HuH-7 (cell line): Measurements from ENCODE around the gene SPAG9.
"Not testable (repeated sequence)": the region's sequence is repeated elsewhere in the genome, so short reads cannot be mapped to it uniquely, and the experiment has no call there.

Source experiments
- DNase-seq: peaks from one replicate; pipeline ENCODE4 v3.0.0; 2011; ENCODE audit warnings: low spot score

SPAG9 gene

DNA sequence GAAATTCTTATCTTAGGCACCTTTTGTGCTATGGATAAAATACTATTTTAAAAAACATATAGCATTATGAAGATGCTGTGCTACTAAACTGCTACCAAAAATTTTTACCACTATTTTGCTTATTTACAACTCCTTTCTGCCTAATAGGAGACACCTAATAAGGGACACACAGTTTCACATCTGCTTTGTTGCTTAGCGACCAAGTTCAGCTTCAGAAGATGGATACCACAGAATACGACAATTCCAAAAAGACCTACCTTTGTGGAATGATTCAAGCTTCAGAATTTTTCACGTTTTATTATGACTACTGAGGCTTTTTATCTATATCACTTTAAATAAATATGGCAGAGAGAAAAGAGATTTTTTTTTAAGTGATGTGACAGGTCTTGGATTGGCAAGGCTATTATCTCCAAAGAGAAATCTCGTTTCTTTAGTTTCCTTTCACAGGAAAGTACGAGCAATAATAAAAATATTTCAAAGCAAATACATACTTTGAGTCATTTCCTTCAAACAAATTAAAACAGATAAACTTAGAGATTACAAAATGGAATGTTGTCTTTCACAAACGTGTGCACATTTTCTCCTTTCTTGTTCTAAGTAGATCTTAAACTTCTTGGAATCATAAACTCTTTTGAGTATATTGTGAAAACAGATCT is 35.4 kb downstream of the SPAG9 start:
- DNase-seq = no peak

DNA sequence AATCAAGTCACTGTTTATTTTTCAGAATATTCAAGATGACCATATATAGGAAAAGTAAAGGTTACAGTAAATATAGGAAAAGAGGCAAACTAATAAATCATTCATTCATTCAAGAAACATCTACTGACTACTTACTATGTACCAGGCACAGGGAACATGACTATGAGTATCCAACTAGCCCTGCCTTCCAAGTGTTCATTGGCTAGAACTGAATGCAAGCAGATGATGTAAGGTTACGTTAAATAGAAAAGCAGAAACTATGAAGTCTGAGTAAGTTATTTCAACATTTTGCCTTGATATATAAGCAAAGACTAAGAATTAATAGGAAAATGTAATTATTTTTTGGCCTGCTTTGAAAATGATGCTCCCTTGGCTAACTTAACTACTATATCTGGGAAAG is 36.7 kb downstream of the SPAG9 start:
- DNase-seq = no peak

DNA sequence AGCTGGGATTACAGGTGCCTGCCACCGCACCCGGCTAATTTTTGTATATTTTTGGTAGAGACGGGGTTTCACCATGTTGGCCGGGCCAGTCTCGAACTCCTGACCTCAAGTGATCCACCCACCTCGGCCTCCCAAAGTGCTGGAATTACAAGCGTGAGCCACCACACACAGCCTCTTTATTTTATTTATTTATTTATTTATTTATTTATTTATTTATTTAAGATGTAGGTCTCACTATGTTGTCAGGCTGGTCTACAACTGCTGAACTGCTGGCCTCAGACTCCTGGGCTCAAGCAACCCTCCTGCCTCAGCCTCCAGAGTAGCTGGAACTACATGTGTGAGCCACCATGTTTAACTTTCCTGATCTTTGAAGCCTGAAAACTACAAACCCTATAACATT is 37.3 kb downstream of the SPAG9 start:
- not testable (repeated sequence) for DNase-seq

DNA sequence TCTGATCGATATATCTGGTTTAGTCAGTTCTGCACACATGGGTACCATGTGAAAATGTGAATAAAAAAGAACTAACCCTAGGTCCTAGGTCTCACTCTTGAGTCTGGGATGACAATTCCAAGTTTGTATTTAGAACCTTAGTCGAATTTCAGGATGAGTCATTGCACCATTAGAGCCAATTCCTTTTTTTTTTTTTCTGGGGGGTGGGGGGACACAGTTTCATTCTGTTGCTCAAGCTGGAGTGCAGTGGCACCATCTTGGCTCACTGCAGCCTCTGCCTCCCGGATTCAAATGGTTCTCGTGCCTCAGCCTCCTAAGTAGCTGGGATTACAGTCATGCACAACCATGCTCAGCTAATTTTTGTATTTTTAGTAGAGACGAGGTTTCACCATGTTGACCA is 41.6 kb downstream of the SPAG9 start:
- DNase-seq = no peak

DNA sequence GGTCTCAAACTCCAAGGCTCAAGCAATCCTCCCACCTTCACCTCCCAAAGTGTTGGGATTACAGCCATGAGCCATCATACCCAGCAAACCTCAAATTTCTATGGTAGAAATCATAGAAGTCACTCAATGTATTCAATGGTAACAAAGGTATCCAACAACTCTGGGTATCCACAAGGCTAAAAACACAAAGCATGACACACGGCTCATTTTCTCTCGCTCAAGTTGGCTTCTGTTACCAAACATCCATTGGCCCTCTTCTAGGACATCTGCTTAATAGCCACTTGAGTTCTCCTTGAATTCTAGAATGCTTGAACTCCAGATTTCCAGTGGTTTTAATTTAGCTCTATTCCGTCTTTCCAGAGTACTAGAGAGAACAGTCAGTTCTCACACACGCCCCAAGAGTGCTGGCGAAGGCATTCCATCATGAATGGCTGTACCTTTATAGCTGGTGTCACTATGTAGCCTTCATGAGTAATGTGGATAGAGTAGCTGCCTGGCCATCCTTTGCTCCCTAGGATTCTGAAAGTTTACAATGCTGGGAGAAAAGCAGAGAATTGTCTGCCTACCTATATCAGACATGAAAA is 42.6 kb downstream of the SPAG9 start:
- no peak for DNase-seq

DNA sequence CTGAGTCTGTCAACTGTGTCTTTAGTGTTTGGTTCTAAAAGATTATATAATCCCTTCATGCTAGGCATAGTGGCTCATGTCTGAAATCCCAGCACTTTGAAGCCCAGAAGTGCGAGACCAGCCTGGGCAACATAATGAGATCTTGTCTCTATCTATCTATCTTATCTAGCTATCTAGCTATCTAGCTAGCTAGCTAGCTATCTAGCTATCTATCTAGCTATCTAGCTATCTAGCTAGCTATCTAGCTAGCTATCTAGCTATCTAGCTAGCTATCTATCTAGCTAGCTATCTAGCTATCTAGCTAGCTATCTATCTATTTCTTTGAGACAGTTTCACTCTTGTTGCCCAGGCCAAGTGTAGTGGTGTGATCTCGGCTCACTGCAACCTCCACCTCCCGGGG is 43.8 kb downstream of the SPAG9 start:
- no peak for DNase-seq

DNA sequence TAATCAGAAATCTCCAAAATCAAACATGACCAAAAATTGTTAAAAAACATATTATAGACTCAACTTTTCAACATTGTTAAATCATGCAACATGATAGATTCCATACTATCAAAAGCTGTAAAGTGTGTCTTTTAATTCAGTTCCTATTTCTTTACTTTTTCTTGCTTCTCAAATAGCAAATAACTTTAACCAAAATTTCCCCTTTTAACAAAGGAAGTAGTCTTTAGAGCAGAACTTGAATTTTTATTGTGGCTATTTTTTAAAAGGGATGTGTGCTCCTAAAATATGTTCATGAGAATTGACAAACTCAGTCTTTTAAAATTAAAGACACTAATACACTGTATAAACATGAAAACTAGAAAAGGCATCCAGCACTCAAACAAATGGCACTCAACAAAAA is 49.1 kb downstream of the SPAG9 start:
- no peak for DNase-seq

DNA sequence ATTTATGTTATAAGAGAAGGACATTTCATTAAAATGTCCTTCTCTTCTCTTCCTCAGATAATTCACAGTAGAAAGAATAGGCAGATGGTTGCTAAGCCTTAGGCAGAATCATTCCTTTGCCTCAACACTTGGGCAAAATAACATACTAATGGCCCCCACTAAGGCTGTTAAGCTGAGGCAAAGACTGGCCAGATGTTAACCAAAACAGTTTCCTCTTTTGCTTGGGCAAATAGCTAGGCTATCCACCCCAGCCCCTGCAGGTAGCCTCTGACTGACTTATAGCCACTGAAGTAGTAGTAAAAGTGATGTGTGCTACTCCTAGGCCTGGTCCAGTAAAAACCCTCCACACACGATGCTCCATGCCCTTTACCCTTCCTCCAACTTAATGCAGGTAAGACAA is 55.2 kb downstream of the SPAG9 start:
- DNase-seq = no peak

DNA sequence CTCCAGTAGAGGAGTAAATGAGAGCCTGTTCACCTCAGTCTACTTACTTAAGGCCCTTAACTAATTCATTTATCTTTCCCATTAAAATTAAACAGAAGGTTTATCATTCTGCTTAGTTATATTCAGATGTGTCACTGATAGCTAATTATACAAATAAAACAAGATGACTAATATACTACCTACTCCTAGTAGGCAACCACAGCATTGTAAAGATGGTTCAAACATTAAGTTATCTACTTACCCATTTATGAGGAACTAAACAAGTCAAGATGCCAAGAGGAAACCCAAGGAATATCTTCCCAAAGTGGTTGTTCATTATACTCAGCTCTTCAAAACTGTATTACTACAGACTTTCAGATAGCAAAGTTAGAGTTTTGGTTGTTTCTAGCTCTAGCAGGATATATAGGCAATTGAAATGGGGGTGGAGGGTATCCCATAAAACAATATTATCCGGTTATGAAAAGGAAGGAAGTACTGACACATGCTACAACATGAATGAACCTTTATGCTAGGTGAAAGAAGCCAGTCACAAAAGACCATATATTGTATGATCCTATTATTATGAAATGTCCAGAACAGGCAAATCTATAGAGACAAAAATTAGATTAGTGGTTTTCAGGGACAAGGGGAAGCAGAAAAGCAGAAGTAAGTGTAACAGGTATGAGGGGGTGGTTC is 56.5 kb downstream of the SPAG9 start:
- DNase-seq = no peak

DNA sequence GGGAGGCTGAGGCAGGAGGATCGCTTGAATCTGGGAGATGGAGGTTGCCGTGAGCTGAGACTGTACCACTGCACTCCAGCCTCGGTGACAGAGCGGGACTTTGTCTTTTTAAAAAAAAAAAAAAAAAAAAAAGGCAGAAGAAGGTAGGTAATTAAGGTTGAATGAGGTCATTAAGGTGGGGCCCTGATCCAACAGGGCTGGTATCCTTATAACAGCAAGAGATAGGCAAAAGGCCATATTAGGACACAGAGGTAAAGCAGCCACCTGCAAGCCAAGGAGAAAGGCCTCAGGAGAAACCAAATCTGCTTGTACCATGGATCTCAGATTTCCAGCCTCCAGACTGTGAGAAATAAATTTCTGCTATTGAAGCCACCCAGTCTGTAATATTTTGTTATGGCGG is 60.3 kb downstream of the SPAG9 start:
- no peak for DNase-seq

DNA sequence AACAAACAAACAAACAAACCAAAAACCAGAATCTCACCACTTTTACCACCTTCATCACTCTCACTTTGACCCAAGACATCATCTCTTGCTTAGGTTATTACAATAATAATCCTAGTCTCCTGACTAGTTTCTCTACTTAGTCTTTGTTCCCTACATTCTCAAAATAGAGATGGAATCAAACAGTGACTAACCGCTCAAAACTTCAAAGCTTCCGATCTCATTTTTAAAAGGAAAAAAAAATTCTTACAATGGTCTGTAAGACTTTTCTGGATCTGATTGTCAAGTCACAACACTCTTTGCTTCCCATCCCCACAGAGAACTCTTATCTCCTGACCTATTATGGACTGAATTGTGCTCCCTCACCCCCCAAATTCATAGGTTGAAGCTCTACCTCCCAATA is 60.9 kb downstream of the SPAG9 start:
- no peak for DNase-seq

DNA sequence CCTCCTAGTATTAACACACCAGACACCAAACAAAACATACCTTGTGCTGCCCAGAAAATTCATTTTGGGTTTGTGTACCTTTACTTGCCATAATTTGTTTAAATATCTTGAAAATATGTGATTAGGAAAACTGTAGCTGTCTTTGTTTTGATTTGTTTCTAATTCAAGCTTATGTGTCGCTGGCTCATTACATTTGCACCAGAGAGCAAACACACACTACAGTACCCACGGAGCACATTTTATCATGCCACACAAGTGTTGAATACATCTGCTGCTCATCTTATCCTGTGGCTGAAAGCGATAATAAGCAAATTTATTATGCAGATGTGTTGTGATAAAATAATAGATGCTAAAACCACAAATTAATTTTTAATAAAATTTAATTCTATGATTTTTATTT is 63.1 kb downstream of the SPAG9 start:
- DNase-seq = no peak

DNA sequence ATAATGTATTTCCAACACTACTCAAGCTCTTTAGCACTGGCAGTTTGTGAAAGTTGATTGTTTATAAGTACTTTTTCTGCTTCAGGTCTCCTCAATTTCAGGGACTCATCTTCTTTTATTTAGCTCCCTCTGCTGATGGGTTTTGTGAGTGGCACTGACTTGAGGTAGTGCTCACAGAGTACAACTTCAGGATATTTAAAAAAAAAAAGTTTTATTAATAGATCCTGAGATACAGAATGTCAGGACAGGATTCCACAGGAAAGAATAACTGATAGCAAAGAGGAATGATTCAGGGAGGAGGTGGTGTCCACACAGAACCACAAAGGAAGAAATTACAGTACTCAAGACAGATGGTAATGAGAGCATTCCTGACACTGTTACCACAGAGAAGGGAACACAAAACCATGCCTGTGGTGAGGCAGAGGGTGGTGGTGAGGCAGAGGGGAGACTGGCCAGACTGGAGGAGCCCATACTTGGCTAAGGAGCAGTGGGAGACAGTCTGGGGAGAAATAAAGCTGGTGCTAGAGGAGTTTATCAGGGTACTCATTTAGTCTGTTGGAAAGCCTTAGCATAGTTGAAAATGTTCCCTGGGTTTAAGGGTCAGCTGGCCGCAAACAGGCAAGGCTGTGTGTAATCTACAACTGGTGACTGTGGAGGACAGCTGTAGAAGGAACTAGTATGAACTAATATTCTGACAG is 63.7 kb downstream of the SPAG9 start:
- DNase-seq = peak; percentile 22

DNA sequence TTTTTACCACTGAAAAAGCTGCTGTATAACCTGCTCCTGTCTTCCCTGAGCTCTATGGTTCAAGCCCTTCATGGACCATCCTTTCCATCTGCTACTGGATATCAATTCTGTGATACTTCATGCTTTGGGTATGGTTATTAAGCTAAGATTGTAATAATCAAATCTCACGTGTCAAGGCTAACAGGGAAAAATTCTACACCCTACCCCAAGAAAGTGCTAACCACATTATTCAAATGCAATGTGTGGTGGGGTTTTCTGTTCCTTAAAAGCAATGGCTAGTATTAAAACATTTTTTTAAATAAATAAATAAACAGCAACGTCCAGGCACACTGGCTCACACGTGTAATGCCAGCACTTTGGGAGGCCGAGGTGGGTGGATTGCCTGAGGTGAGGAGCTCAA is 65.9 kb downstream of the SPAG9 start:
- no peak for DNase-seq

DNA sequence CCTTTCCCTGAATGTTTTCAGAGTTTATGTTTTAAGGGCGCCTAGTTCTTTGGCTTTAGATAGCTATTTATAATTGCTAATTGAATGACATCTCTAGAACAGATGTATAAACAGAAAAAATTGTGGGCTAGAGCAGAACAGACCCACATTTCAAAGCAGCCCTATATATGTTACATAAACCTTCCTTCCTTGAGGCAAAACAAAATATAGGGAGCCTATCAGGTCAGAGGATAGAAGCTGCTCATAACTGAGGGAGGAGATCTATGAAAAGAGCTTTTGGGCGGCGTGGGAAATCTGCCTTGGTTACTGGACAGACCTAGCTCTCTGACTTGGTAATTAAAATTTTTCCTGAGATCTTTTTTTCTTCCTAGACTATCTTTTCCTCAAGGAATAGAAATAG is 68.4 kb downstream of the SPAG9 start:
- DNase-seq = no peak

DNA sequence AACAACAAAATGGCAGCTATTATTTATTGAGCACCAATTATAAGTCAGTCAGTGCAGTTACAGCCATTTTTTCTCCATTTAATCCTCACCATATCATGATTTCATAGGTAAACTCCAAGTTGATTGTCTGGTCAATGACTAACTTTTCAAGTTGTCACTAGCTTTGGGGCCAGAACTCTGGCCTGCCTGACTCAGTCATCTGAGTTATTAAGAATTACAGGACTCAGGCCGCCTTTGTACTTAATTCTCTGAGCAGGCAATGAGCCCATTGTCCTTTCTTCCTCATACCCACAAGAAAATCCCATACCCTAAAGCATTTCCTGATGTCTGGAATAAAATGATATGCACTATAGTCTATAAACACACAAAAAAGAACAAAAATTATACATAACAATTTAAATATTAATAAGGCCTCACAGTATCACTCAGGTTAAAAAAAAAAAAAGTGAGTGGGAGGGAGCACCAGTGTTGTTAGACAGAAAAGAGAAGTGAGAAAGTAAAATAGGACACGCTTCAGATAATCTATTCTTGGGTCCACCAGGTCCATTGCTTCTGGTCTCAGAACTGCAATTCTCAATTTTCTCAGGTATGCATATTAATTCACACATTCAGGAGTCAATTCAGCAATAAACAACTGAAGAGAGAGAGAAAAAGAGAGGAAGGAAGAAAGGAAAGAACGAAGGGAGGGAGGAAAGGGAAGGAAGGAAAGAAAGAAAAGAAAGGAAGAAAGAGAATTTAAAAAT is 70.2 kb downstream of the SPAG9 start:
- no peak for DNase-seq

DNA sequence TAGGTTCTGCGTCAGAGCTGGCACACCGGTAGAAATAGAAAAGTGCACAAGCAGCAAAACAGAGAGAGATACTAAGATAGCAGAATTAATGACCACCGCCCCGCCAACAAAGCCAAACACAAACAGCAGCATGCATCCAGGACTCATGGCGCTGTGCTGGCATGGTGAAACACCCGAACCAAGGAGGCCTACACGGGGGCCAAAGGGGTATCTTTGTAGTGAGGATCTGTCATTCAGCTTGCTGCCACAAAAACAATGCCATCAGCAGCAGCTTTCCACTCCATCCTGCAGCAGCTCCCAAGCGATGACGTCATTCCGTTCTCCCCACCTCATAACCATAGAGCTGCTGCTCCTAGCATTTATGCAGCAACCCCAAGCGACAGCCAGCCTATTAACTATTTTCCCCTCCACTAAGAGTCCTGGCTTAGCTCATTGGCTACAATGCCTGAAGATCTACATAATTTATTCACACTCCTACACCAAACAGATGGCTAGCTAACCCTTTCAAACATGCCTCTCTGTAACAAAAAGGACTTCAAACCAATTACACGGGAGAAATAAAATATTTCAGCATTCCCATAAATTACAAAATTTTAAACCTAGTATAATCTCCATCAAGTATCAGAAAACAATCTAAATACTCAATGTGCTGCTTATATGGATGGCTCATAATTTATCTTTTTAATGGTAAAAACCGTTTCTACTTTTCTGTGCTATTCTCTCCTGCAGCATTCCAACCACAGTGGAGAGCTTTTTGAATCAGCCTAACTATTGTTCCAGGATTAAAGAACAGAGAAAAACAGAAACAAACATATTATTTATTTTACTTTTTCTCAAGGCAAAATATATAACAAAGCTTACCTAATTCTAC is 73.9 kb downstream of the SPAG9 start:
- DNase-seq = peak; percentile 17

DNA sequence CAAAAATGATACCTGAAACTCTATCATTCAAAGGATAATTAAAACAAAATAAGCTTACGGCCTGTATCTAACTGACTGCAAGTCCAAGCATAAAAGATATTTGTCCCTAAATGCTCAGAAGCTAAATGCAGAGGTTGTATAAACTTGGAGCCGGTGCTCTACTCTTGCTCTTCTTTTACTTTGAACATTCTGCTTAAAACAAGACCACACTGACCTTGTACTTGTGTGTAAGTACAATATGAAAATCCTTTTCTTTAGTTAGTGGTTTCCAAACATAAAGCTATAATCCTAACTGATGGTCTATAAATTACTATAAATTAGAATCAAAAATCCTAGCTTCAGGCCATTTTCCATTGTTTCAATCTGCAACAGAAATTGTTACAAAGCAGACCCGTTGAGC is 74.6 kb downstream of the SPAG9 start:
- no peak for DNase-seq

DNA sequence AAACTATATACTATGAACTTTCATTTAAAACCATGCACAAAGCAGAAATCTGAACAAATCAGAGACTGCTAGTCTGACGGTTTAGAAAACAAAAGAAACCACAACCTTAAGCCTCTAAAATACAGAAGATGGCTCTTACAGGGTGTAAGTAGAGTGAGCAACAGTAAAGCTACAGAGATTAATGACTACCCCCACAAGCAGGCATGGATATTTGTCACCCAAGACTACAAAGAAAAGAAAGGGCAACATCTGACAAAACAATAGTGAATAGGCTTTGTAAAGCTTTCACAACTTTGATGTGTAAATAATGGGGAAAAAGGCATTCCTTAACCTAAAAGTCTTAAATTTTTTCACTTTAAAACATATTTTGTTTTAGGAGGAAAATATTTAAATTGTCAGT is 75.0 kb downstream of the SPAG9 start:
- DNase-seq = no peak

DNA sequence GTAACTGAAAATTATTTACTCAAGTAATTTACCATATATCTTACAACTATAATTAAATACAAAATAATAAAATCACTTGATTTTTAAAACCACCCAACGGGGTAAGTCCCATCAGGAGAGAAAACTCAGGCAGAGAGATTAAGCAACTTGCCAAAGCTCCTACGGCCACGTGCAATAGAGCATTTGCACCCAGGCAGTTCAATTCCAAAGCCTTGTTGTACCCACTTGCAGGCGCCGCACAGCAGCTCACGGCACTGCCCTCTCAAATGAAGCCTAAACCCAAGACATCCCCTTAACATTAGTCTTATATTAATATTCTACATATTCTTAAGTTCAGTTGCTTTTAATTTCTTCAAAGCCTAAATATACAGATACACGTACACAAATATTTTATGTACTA is 75.7 kb downstream of the SPAG9 start:
- DNase-seq = no peak

DNA sequence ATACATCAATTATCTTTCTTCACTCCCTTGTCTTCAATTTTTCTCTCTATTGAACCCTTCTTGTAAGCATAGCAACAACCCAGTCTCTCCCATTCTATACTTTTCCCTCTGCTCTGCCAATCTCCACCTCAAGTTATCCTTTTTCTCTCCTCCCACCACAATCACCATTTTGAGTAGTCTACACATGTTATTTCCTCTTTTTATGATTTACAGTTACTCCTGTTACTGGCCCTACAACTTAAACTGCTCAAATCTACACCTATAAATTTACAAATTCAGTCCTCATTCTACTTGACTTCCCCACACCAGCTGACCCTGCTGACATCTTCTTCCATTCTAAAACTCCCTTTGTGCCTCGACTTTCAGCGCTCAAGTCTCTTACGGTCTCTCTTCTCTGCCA is 84.6 kb downstream of the SPAG9 start:
- DNase-seq = no peak

DNA sequence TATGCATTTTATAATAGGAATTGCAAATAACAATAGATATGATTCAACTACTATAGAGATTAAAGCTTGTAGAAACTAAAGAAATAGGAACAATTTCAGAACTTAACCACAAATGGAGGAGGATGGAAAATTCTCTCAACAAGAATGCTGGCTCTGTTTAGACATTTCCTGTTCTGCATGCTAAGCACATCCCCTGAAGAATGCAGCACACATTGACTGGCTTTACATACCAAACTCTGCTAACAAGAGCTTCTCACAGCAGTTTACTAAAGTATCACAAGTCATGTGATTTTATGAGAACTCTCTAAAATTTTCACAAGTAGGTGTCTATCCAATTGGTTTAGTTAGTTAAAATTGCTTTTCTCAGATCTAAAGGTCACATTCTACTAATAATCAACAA is 85.2 kb downstream of the SPAG9 start:
- no peak for DNase-seq
